Lung (tissue), 12 donors: ENCODE data around the gene PLIN4. TPM values are rescaled to one million over a fixed set of nuclear protein-coding genes. Genes with fewer than 3 reads are reported as not detected.

Source experiments
- ATAC-seq: fragments of 200-7000 bp; cut with Tn5 transposase; one replicate; pipeline ENCODE4 v1.9.1; 2020; ENCODE audit warnings: moderate number of reproducible peaks; ENCODE audit not compliant: insufficient read depth, low FRiP score
- DNase-seq, 3 donors: peaks; one replicate each; pipeline ENCODE4 v3.0.0-alpha.2; 2013 to 2017
- H3K27ac ChIP-seq, 2 donors: one replicate each; pipeline ENCODE4 v1.5.1; 2013; ENCODE audit warnings: mild to moderate bottlenecking in 2 of 2, moderate library complexity in 2 of 2, control low read depth in 1 of 2, inconsistent platforms in 1 of 2, low read depth in 1 of 2, low read length in 1 of 2
- H3K27me3 ChIP-seq, 3 donors: one replicate each; pipeline ENCODE4 v1.5.1; 2013; ENCODE audit warnings: low read length in 2 of 3; ENCODE audit not compliant: control insufficient read depth in 3 of 3, insufficient read depth in 3 of 3
- H3K36me3 ChIP-seq, 4 donors: one replicate each; pipeline ENCODE4 v1.5.1; 2013; ENCODE audit warnings: low read length in 4 of 4, mild to moderate bottlenecking in 1 of 4, moderate library complexity in 1 of 4; ENCODE audit not compliant: control insufficient read depth in 4 of 4, insufficient read depth in 4 of 4
- H3K4me1 ChIP-seq, 5 donors: one replicate each; pipeline ENCODE4 v1.5.1; 2013; ENCODE audit warnings: low read length in 5 of 5, mild to moderate bottlenecking in 2 of 5, moderate library complexity in 1 of 5; ENCODE audit not compliant: control insufficient read depth in 5 of 5, insufficient read depth in 5 of 5
- H3K4me3 ChIP-seq: one replicate; pipeline ENCODE4 v1.5.1; 2013; ENCODE audit warnings: mild to moderate bottlenecking, control low read depth, moderate library complexity
- H3K9ac ChIP-seq, 2 donors: one replicate each; pipeline ENCODE4 v1.5.1; 2013; ENCODE audit warnings: low read length in 2 of 2, control low read depth in 1 of 2; ENCODE audit not compliant: insufficient read depth in 1 of 2
- H3K9me3 ChIP-seq, 4 donors: one replicate each; pipeline ENCODE4 v1.5.1; 2013; ENCODE audit warnings: low read length in 3 of 4, mild to moderate bottlenecking in 1 of 4, moderate library complexity in 1 of 4; ENCODE audit not compliant: control insufficient read depth in 4 of 4, insufficient read depth in 3 of 4
- CTCF ChIP-seq: IDR thresholded peaks from 2 replicates; pipeline ENCODE4 v1.5.1; 2012; ENCODE audit warnings: mild to moderate bottlenecking; ENCODE audit errors: control extremely low read depth, extremely low read depth
- WGBS, 2 donors: extraction: QIAGEN DNeasy Blood & Tissue Kit; methylation state at CpG; one replicate each; pipeline ENCODE4 v1.1.7; 2013; 5-methylcytosine and 5-hydroxymethylcytosine counted together
- polyA plus RNA-seq, 2 donors: library from polyadenylated mRNA; stranded (reverse); fragments of 200-250 nt; gene quantifications; one replicate each; pipeline ENCODE4 v1.2.1, GENCODE V29; 2013
- total RNA-seq, 2 donors: library from RNA; depleted of rRNA in 1 of 2; stranded (reverse); fragments of >200 nt in 1 of 2; gene quantifications; one replicate each; pipeline ENCODE4 v1.2.1, GENCODE V29; 2014 to 2021
- donor health status: control.
- donor health status: control.
- donor health status: Bipolar disorder and iron deficiency.
- donor health status: healthy.
- donor health status: DM: yes; HTN: yes; CAD: no.

PLIN4 gene
- total and polyA plus RNA-seq, 4 donors: 0.85 to 5.0 (median 3.8) TPM

- ATAC-seq: no peak
- TF ChIP-seq CTCF: no peak
- H3K27me3 ChIP-seq: no peaks in the 10 kb centered on the region
- H3K9me3 ChIP-seq: peaks cover 0 to 3% (median 0%) of the 10 kb centered on the region in 4 donors
- peaks cover 0 to 5% (median 0%) of the 10 kb centered on the region in 5 donors for H3K4me1 ChIP-seq
- peaks cover 0 to 40% (median 0%) of the 10 kb centered on the region in 4 donors for H3K36me3 ChIP-seq
- WGBS, 2 donors: 91 to 94% methylated on average over 18 of the region's 18 CpGs
- H3K9ac ChIP-seq: no peak overlapping the region
- no peak for DNase-seq
- no peak overlapping the region for H3K27ac ChIP-seq
- no peak overlapping the region for H3K4me3 ChIP-seq
Observed at GRCh38 chr19:4550018-4550417, 31.7 kb upstream of the PLIN4 start.

GRCh38 chr19:4548238-4548584 is 29.9 kb upstream of the PLIN4 start:
- no peak for TF ChIP-seq CTCF
- peaks cover 0 to 40% (median 0%) of the 10 kb centered on the region in 4 donors for H3K36me3 ChIP-seq
- no peak overlapping the region for H3K9ac ChIP-seq
- peaks cover 0 to 3% (median 0%) of the 10 kb centered on the region in 4 donors for H3K9me3 ChIP-seq
- no peak overlapping the region for H3K4me3 ChIP-seq
- ATAC-seq (no peak), DNase-seq (no peak)
- H3K27ac ChIP-seq: no peak overlapping the region
- 48 to 70% methylated on average over 14 of the region's 14 CpGs for WGBS, 2 donors
- peaks cover 0 to 7% (median 0%) of the 10 kb centered on the region in 5 donors for H3K4me1 ChIP-seq
- H3K27me3 ChIP-seq: no peaks in the 10 kb centered on the region

GRCh38 chr19:4547303-4548237 is 29.3 kb upstream of the PLIN4 start:
- no peak for TF ChIP-seq CTCF
- H3K9ac ChIP-seq: no peak overlapping the region
- 57 to 63% methylated on average over 31 to 32 of the region's 32 CpGs for WGBS, 2 donors
- no peaks in the 10 kb centered on the region for H3K27me3 ChIP-seq
- peaks cover 0 to 4% (median 0%) of the 10 kb centered on the region in 4 donors for H3K9me3 ChIP-seq
- H3K4me3 ChIP-seq: no peak overlapping the region
- no peak overlapping the region for H3K27ac ChIP-seq
- H3K4me1 ChIP-seq: peaks cover 0 to 7% (median 0%) of the 10 kb centered on the region in 5 donors
- no peak for DNase-seq
- peaks cover 0 to 37% (median 0%) of the 10 kb centered on the region in 4 donors for H3K36me3 ChIP-seq
- ATAC-seq: no peak
